GM06990 (cell line): ENCODE data around the gene MNDA.
A peak's percentile ranks its signal among the peaks of the same experiment; 100 is the strongest.

Experiments
- DNase-seq: peaks from one replicate; pipeline ENCODE4 v3.0.0-alpha.2; 2011; ENCODE audit not compliant: insufficient read length; ENCODE audit errors: extremely low read depth
- H3K27me3 ChIP-seq: replicated peaks from 2 replicates; pipeline ENCODE4 v1.6.0; 2011; ENCODE audit warnings: low read length; ENCODE audit not compliant: control insufficient read depth, insufficient read depth
- H3K36me3 ChIP-seq: 2 replicates; pipeline ENCODE4 v1.5.1; 2011; ENCODE audit warnings: low read length; ENCODE audit not compliant: control insufficient read depth, insufficient read depth
- H3K4me3 ChIP-seq: replicated peaks from 2 replicates; pipeline ENCODE4 v1.5.1; 2011; ENCODE audit warnings: low read depth, mild to moderate bottlenecking, control low read depth, low read length
- TF ChIP-seq, protein P1 (sequence below): IDR thresholded peaks from 2 replicates; pipeline ENCODE4 v1.5.1; 2011; ENCODE audit warnings: low read length, control low read depth, mild to moderate bottlenecking, inconsistent platforms; ENCODE audit not compliant: insufficient read depth, poor library complexity, severe bottlenecking

Gene MNDA

DNA sequence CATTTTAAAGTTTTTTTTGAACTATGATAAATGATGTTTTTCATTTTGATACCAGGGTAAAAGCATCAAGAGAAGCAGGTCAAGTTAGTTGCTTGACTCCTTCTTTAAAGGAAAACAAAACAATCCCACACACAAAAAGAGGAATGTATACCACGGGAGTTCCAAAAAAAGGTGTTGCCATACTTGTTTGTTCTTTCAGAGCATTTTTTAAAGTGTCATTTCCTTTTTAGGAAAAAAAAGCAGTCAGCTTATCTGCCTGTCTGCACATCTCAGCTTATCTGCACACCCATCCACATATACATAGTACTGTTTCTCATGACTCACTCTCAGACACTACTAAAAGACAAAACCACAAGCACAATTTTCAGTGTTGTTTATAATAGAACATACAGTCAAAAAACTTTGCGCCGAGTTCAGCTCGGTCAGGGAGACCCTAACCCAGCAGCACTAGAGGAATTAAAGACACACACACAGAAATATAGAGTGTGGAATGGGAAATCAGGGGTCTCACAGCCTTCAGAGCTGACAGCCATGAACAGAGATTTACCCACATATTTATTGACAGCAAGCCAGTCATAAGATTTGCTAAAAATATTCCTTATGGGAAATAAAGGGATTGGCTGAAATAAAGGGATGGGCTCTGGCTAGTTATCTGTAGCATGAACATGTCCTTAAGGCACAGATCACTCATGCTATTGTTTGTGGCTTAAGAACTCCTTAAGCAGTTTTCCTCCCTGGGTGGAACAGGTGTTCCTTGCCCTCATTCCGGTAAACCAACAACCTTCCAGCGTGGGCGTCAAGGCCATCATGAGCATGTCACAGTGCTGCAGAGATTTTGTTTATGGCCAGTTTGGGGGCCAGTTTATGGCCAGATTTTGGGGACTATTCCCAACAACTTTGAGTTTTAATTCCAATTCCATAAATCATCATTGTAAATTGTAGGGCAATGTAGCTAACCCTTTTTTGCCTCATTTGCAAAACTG lies 11.4 kb upstream of the MNDA start:
- Histone ChIP-seq H3K36me3 (no peaks in the 10 kb centered on the region), H3K27me3 (no peaks in the 10 kb centered on the region), H3K4me3 (no peak overlapping the region)
- TF ChIP-seq, protein P1, sequence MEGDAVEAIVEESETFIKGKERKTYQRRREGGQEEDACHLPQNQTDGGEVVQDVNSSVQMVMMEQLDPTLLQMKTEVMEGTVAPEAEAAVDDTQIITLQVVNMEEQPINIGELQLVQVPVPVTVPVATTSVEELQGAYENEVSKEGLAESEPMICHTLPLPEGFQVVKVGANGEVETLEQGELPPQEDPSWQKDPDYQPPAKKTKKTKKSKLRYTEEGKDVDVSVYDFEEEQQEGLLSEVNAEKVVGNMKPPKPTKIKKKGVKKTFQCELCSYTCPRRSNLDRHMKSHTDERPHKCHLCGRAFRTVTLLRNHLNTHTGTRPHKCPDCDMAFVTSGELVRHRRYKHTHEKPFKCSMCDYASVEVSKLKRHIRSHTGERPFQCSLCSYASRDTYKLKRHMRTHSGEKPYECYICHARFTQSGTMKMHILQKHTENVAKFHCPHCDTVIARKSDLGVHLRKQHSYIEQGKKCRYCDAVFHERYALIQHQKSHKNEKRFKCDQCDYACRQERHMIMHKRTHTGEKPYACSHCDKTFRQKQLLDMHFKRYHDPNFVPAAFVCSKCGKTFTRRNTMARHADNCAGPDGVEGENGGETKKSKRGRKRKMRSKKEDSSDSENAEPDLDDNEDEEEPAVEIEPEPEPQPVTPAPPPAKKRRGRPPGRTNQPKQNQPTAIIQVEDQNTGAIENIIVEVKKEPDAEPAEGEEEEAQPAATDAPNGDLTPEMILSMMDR: no peak
- DNase-seq: no peak

DNA sequence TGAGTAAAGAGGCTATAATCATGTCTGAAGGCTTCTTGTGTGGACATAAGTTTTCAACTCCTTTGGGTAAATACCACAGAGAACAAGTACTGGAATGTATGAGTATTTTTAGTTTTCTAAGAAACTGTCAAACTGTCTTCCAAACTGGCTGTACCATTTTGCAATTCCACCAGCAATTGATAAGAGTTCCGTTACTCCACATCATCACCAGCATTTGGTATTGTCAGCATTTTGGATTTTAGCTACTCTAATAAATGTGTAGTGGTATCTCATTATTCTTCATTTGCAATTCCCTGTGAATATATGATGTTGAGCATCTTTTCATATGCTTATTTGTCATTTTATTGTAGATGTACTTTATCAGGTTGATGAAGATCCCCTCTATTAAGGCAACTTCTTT lies 9.4 kb upstream of the MNDA start:
- Histone ChIP-seq H3K4me3 (no peak overlapping the region), H3K27me3 (no peaks in the 10 kb centered on the region), H3K36me3 (no peaks in the 10 kb centered on the region)
- DNase-seq: no peak
- TF ChIP-seq, protein P1: no peak

DNA sequence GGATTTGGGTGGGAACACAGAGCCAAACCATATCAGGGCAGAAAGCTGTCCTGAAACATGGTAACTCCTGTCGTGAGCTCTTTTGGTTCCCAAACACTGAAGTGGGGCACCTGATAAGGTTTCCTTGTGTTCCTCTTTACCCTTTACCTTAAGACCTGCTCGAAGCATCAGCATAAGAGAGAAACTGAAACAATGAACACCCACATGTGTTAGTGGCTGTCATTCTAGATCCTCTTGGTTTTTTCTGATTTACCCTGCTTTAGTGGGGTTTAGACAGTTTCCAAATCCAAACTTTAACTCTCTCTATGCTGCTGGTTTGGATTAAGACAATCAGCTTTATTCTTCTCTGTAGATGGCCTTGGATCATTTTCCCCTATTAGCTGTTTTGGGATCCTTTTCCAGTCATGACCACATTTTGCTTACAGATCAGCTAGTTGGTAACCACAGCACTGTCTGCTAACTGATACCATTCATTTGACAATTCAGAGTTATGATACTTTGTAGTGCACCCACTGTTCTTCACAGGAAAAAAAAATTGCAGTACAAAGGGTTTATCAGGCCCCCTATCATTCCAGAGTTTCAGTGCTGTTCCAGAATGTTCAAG lies 975 bp upstream of the MNDA start:
- TF ChIP-seq, protein P1: no peak
- Histone ChIP-seq H3K4me3 (no peak overlapping the region), H3K36me3 (no peaks in the 10 kb centered on the region), H3K27me3 (no peaks in the 10 kb centered on the region)
- DNase-seq: no peak

DNA sequence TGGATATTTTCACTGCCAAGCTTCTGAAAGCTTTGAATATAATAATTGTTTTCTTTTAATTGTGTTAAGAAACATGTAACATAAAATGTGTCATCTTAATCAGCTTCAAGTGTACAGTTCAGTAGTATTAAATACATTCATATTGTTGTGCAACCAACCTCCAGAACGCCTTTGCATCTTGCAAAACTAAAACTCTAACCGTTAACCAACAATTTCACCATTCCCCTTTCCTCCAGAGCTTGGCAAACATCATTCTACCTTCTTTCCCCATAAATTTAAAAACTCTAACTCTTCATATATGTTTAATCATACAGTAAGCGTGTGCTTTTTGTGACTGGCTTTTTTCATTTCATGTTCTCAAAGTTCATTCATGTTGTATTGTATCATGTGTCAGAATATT lies 2.1 kb downstream of the MNDA start:
- peak overlapping the region; percentile 10; the same call in 1 of the 2 replicates for H3K4me3 ChIP-seq
- DNase-seq: no peak
- H3K27me3 ChIP-seq: no peaks in the 10 kb centered on the region
- TF ChIP-seq, protein P1: no peak
- no peaks in the 10 kb centered on the region for H3K36me3 ChIP-seq

DNA sequence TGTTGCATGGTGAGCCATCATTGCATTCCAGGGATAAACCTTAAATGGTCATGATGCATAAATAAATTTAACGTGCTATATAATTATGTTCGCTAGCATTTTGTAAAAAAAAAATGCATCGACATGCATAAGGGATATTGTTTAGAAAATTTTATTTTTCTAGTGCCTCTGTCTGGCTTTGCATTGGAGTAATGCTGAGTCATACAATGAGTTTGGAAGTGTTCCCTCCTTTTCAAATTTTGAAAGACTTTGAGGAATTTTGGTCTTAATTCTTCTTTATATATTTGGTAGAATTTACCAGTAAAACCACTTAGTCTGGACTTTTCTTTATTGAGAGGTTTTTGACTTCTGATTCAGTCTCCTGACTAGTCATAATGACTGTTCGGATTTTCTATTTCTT lies 4.9 kb downstream of the MNDA start:
- DNase-seq: no peak
- H3K27me3 ChIP-seq: no peaks in the 10 kb centered on the region
- no peak overlapping the region for H3K4me3 ChIP-seq
- TF ChIP-seq, protein P1: no peak
- H3K36me3 ChIP-seq: no peaks in the 10 kb centered on the region
